Kidney tubule cell (primary cell): ENCODE data around the gene CTNNA3.
"Not testable (repeated sequence)": the region's sequence is repeated elsewhere in the genome, so short reads cannot be mapped to it uniquely, and the experiment has no call there.

Experiments used
- DNase-seq: peaks from one replicate; pipeline ENCODE4 v3.0.0-alpha.2; 2018; ENCODE audit warnings: low spot score

The CTNNA3 gene

DNA sequence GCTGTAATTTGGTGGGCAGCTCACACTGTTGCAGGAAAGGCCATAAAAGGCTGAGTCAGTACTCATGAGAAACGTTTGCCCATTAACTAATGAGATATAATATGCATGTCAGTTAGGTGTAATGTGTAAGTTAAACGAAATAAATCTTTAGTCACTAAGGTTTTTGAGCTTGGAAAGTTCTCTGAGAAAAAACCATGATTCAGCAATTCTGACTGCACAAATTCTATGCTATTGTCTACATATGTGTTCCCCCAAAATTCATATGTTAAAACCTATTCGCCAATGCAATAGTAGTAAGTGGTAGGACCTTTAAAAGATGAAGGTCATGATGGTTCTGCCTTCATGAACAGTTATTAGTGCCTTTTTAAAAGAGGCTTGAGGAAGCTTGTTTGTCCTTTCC is 1329.8 kb downstream of the CTNNA3 start:
- DNase-seq, result no peak

DNA sequence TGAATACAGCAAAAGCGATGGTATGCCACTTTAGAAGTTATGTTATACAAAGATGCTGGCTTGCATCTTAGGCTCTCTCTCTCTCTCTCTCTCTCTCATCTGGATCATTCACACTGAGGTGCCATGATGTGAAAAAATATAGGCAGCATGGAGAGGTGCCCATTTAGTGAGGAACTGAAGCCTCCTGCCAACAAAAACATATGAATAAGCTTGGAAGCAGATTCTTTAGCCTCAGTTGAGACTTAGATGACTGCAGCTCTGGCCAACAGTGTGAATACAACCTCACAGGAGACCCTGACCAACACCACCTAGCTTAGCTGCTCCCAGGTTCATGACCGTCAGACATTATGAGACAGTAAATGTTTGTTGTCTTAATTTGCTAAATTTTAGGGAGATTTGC is 1330.3 kb downstream of the CTNNA3 start:
- no peak for DNase-seq

DNA sequence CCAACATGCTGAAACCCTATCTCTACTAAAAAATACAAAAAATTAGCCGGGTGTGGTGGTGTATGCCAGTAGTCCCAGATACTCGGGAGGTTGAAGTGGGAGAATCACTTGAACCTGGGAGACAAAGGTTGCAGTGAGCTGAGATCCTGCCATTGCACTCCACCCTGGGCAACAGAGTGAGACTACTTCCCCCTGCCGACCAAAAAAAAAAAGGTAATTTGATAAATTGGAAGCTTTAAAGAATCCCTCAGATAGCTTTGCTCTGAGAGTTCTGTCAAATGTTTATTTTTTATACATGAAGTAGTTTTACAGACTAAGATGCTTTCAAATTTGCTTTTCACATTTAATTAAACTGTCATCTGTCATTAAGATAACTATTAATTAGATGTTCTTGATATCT is 1333.5 kb downstream of the CTNNA3 start:
- no peak for DNase-seq

- not testable (repeated sequence) for DNase-seq
These were observed 1342.2 kb downstream of the CTNNA3 start for GRCh38 chr10:66353822-66354221.

DNA sequence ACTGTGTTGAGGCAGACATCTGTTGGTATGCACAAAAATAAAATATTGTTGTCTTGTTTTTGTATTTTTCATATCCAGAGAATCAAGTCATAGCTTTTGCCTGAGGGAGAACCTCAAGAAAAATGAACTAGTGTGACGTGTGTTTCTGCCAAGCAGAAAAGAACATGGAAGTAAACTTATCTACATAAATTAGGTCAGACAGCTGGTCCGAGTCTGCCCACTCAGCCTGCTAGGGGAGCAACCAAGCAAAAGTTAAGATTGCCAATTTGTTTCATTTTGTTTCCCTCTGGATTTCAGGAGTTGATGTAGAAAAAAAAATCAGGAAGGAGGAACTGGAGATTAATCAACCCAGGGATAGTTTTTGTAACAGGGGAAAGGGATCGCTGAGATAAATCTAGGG is 1342.6 kb downstream of the CTNNA3 start:
- no peak for DNase-seq

DNA sequence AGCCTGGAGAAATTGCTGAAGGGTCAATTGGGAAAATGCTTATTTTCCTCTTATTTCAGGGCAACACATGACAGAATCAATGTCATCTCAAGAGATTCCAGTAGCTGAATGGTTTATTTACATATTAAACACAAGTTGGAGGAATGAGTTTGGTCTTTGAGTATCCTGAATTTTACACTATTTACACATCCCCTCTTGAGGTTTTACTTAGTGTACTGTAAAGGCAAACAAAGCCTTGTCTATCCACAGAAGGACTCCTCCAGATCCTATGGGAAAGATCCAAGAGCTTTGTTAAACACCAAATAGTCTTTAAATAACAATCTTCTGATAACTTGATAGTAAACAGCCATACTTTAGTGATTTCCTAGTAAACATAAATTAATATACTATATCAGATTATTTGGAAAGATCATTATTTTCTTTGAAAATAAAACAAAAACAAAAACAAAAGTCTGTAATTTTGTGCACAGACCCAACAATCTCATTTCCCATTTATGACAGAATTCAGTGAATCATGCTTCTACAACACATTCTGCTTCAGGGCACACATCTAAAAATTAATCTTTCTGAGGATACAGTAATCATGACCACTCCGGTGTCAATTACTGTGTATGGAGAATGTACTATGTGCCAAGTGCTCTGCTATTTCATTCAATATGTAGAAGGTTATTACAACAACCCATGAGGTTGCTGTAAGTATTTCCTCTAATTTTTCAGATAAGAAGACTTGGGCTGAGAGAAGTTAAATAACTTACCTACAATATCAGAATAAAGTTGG is 1345.2 kb downstream of the CTNNA3 start:
- DNase-seq, result no peak

GRCh38 chr10:66349726-66350125 is 1346.3 kb downstream of the CTNNA3 start:
- DNase-seq, result peak; percentile 12

- DNase-seq, result no peak
These were observed 1346.9 kb downstream of the CTNNA3 start for GRCh38 chr10:66349076-66349475.

- DNase-seq, result no peak
These were observed 1358.8 kb downstream of the CTNNA3 start for GRCh38 chr10:66337211-66337610.

DNA sequence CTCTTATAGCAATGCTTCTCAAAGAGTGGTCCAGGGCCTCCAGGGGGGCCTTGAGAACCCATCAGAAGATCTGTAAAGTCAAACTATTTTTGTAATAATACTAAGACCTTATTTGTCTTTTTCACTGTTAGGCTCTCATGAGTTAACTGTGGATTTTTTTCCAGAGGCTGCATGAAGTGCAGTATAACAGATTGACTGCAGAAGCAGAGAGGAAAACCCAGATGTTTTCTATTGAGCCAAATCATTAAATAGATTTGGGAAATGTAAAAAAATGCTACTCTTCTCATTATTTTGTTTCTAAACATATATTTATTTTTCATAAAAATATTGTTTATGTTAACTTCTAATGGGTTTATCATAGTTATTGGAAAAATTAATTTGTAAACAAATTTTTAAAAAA is 1359.2 kb downstream of the CTNNA3 start:
- no peak for DNase-seq

- not testable (repeated sequence) for DNase-seq
These were observed 1360.2 kb downstream of the CTNNA3 start for GRCh38 chr10:66335753-66336152.

DNA sequence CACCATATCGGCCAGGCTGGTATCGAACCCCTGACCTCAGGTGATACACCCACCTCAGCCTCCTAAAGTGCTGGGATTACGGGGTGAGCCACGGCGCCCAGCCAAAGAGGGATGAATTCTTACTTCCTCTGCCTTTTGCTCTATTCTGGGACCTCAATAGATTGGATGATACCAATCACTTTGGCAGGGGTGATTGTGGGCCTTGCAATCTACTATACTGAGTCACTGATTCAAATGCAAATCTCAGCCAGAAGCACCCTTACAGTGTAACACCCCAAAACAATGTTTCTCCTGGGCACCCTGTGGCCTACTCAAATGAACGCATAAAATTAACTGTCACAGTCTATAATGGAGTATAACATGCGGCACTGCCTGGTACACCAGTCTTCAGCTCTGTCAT is 1366.8 kb downstream of the CTNNA3 start:
- DNase-seq, result no peak

DNA sequence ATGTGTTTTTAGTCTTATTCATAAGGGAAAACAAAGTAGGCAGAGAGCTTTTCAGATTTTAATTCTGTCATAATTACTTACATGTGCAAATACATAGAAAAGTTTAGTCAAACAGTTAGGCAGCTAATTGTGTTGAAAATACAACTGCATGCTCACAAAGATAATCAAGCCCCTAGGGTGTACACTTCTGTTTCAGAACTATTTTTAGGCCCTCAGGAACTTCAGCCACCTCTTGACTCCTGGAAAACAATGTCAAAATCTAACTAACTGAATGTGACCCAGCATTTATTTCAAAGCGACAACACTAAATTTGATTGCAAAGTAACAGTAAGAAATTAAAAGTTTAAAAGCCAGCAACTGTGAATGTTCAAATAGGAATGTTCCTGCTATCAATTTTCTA is 1369.1 kb downstream of the CTNNA3 start:
- no peak for DNase-seq

- no peak for DNase-seq
These were observed 1373.2 kb downstream of the CTNNA3 start for GRCh38 chr10:66322777-66323176.

- DNase-seq, result peak; percentile 51
These were observed 1374.0 kb downstream of the CTNNA3 start for GRCh38 chr10:66321723-66322665.

GRCh38 chr10:66318761-66319160 is 1377.2 kb downstream of the CTNNA3 start:
- no peak for DNase-seq

GRCh38 chr10:66307826-66308225 is 1388.2 kb downstream of the CTNNA3 start:
- DNase-seq, result peak; percentile 12

- DNase-seq, result no peak
These were observed 1394.9 kb downstream of the CTNNA3 start for GRCh38 chr10:66301078-66301477.

DNA sequence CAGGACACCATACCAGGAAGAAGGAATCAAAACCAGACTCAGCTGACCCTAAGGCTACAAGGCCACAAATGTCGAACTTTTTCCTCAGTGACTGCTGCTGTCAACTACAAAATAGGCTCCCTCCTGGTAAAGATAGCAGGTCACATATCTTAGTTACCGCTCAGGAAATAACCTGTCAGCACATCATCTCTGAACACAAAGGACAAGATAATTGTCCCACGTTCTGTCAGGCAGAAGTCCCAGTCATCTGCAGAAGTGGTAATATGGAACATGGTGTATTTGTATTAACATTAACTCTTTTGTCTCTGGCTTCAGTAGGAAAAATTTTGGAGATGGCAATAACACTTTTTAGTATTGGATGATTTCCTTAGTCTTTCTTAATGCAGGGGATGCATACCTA is 1400.4 kb downstream of the CTNNA3 start:
- DNase-seq, result no peak

DNA sequence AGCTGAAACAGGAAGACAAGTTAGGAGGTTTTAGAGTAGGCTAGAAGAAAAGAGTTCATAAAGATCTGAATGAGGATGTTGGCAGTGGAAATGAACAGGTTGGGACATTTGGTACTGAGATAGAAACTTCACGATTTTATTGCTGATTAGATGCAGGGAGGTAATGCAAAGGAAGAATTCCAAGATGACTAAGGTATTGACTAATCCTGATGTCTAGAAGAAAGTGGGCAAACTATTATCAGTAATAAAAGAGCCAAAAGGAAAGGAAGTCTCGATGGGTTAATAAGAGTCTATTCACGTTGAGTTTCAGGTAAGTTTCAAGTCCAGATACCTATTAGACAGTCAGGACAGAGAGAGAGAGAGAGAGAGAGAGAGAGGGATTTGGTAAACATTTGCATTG is 1401.5 kb downstream of the CTNNA3 start:
- no peak for DNase-seq

GRCh38 chr10:66292922-66293321 is 1403.1 kb downstream of the CTNNA3 start:
- DNase-seq, result no peak

- DNase-seq, result no peak
These were observed 1403.5 kb downstream of the CTNNA3 start for GRCh38 chr10:66292456-66292855.

- DNase-seq, result no peak
These were observed 1404.9 kb downstream of the CTNNA3 start for GRCh38 chr10:66291133-66291532.
